WERI-Rb-1 (cell line): ENCODE data around the gene EYS.

Experiments used
- DNase-seq: peaks from one replicate; pipeline ENCODE4 v3.0.0-alpha.2; 2020
- H3K27ac ChIP-seq: fragments of 250-450 bp; sonication (Bioruptor Pico); 2 replicates; pipeline ENCODE4 v1.5.1; 2020; ENCODE audit warnings: mild to moderate bottlenecking, moderate library complexity
- H3K27me3 ChIP-seq: fragments of 250-450 bp; sonication (Bioruptor Pico); 2 replicates; pipeline ENCODE4 v1.5.1; 2021; ENCODE audit warnings: mild to moderate bottlenecking, low read depth, moderate library complexity; ENCODE audit not compliant: insufficient read depth, severe bottlenecking
- H3K36me3 ChIP-seq: fragments of 250-450 bp; sonication (Bioruptor Pico); 2 replicates; pipeline ENCODE4 v1.5.1; 2020; ENCODE audit warnings: mild to moderate bottlenecking, moderate library complexity
- H3K4me3 ChIP-seq: 2 replicates; pipeline ENCODE4 v1.5.1; 2011; ENCODE audit warnings: low read depth, mild to moderate bottlenecking, control low read depth, low read length
- H3K9me3 ChIP-seq: fragments of 250-450 bp; sonication (Bioruptor Pico); 2 replicates; pipeline ENCODE4 v1.5.1; 2021; ENCODE audit warnings: mild to moderate bottlenecking, moderate library complexity; ENCODE audit not compliant: severe bottlenecking
- TF ChIP-seq, protein P1 (sequence below): IDR thresholded peaks from 2 replicates; pipeline ENCODE4 v1.5.1; 2011; ENCODE audit warnings: low read depth, mild to moderate bottlenecking, control low read depth, inconsistent platforms, low read length

Gene EYS

DNA sequence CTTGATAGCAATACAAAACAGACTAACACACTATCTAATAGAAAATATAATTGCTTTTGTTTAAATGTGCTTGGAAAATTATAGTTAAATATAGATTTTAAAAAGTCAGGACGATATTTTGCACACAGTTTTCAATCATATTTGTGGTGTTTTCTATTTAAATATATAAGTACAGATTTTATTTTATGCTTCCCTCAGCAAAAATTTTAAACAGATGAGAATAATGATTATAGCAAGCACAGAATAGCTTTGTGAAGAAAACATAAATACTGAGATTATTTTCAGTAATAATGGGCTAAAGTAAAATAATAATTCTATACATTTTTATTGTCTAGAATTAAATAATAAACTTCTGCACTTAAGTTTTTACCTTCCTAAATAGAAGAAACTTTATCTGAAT is 1262.0 kb downstream of the EYS start:
- no peaks in the 10 kb centered on the region for H3K27me3 ChIP-seq
- no peaks in the 10 kb centered on the region for H3K36me3 ChIP-seq
- TF ChIP-seq, protein P1, sequence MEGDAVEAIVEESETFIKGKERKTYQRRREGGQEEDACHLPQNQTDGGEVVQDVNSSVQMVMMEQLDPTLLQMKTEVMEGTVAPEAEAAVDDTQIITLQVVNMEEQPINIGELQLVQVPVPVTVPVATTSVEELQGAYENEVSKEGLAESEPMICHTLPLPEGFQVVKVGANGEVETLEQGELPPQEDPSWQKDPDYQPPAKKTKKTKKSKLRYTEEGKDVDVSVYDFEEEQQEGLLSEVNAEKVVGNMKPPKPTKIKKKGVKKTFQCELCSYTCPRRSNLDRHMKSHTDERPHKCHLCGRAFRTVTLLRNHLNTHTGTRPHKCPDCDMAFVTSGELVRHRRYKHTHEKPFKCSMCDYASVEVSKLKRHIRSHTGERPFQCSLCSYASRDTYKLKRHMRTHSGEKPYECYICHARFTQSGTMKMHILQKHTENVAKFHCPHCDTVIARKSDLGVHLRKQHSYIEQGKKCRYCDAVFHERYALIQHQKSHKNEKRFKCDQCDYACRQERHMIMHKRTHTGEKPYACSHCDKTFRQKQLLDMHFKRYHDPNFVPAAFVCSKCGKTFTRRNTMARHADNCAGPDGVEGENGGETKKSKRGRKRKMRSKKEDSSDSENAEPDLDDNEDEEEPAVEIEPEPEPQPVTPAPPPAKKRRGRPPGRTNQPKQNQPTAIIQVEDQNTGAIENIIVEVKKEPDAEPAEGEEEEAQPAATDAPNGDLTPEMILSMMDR = no peak
- no peak overlapping the region for H3K4me3 ChIP-seq
- no peak for DNase-seq
- no peaks in the 10 kb centered on the region for H3K9me3 ChIP-seq
- H3K27ac ChIP-seq = no peak overlapping the region

DNA sequence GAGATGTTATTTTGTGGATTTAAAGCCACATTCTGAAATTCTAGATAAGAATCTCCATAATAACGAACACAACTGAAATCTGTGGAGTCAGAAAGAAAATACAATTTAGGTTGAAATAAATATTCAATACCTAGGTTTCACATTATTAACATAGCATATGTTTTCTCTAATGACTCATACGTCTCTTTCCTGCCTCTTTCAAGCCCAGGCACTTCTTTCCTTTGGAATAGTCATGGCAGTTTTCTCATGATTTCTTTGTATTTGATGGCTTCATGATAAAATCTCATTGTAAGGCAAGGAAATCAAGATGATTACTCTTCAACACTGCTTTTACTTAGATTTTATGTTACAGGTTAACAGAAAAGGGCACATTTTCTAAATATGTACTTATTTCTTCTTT is 1267.8 kb downstream of the EYS start:
- Histone ChIP-seq H3K27me3 (no peaks in the 10 kb centered on the region), H3K36me3 (no peaks in the 10 kb centered on the region), H3K27ac (no peak overlapping the region), H3K9me3 (no peaks in the 10 kb centered on the region), H3K4me3 (no peak overlapping the region)
- DNase-seq = no peak
- TF ChIP-seq, protein P1 = no peak

DNA sequence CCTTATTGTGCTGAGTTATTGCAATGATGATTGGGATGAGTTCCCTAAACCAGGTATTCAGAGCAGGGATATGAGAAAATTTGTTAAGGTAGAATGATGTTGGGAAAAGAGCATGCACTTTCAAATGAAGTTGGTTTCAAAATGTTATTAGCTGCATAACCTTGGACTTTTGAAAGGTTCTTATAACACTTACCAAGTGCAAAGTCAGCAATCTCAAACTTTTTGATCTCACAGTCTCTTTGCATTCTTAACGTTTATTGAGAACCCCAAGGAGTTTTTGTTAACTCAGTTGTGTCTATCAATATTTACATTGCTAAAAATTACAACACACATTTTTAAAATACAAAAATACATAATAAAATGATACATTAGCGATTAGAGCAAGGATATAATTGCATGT is 1269.0 kb downstream of the EYS start:
- Histone ChIP-seq H3K9me3 (no peaks in the 10 kb centered on the region), H3K4me3 (no peak overlapping the region), H3K27ac (no peak overlapping the region), H3K27me3 (no peaks in the 10 kb centered on the region), H3K36me3 (no peaks in the 10 kb centered on the region)
- TF ChIP-seq, protein P1 = no peak
- no peak for DNase-seq

GRCh38 chr6:64429926-64430325 is 1277.1 kb downstream of the EYS start:
- no peak for DNase-seq
- H3K27me3 ChIP-seq = no peaks in the 10 kb centered on the region
- H3K4me3 ChIP-seq = no peak overlapping the region
- TF ChIP-seq, protein P1 = no peak
- H3K9me3 ChIP-seq = no peaks in the 10 kb centered on the region
- no peaks in the 10 kb centered on the region for H3K36me3 ChIP-seq
- H3K27ac ChIP-seq = no peak overlapping the region

DNA sequence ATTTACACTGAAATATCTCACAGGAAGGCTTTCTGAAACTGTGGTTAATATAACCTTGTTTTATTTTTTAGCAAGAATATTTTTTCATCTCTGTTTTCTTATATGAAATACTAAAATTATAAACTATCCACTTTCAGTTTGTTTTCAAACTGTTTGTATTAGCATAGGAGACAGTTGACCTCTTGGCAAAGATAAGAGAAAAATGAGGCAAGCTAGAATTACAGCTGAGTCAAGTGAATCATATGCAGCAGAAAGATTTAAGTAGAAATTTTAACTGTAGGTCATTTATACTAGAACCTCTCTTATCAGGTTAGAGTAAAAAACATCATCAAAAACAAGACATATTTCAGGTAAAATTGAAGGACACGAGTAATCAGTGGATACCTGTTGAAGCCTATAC is 1278.8 kb downstream of the EYS start:
- no peak for DNase-seq

DNA sequence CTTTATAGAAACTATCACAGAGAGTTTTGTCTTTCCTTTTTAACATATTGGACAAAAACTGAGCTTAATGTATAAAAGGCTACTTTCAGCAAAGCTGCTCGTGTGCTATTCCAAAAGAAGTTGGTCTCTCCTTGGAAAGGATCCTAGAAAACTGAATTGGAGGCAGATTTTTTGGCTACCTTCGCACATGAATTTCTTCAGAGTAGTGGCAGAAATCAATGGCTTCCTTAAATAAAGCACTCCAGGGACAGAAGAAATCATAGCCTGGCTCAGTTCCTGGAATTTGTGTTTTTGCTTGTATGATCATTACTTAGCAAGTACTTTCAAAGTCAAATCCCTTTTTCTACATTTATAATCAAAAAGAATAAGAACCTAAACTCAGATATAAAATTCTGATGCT is 1291.1 kb downstream of the EYS start:
- H3K36me3 ChIP-seq = no peaks in the 10 kb centered on the region

More for the DNA sequence above, 1278.8 kb downstream of the EYS start:
- no peaks in the 10 kb centered on the region for H3K9me3 ChIP-seq
- no peaks in the 10 kb centered on the region for H3K36me3 ChIP-seq
- H3K4me3 ChIP-seq = no peak overlapping the region
- TF ChIP-seq, protein P1 = no peak
- H3K27me3 ChIP-seq = no peaks in the 10 kb centered on the region
- H3K27ac ChIP-seq = no peak overlapping the region

More for the DNA sequence above, 1291.1 kb downstream of the EYS start:
- no peak for DNase-seq
- no peak overlapping the region for H3K4me3 ChIP-seq
- TF ChIP-seq, protein P1 = no peak
- H3K9me3 ChIP-seq = no peaks in the 10 kb centered on the region
- no peaks in the 10 kb centered on the region for H3K27me3 ChIP-seq
- H3K27ac ChIP-seq = no peak overlapping the region
